ENCODE data around the gene MBD5.

MBD5 gene

GRCh38 chr2:148479398-148479797 is 458.5 kb downstream of the MBD5 start:
- Mint-ChIP-seq H3K27ac (peak overlapping the region; percentile 28), H3K4me3 (no peak overlapping the region), H3K4me1 (no peaks in the 10 kb centered on the region), H3K9me3 (no peaks in the 10 kb centered on the region), H3K36me3 (no peaks in the 10 kb centered on the region), H3K27me3 (peaks cover 9% of the 10 kb centered on the region)
- CTCF ChIA-PET = no interaction called here
- DNase-seq = no peak

GRCh38 chr2:148483665-148484064 is 462.8 kb downstream of the MBD5 start:
- no peak for DNase-seq
- no peaks in the 10 kb centered on the region for H3K36me3 Mint-ChIP-seq
- no peak overlapping the region for H3K4me3 Mint-ChIP-seq
- no peak overlapping the region for H3K27ac Mint-ChIP-seq
- no peaks in the 10 kb centered on the region for H3K27me3 Mint-ChIP-seq
- CTCF ChIA-PET = no interaction called here
- no peaks in the 10 kb centered on the region for H3K4me1 Mint-ChIP-seq
- H3K9me3 Mint-ChIP-seq = no peaks in the 10 kb centered on the region

GRCh38 chr2:148484066-148484465 is 463.2 kb downstream of the MBD5 start:
- no peaks in the 10 kb centered on the region for H3K27me3 Mint-ChIP-seq
- no peak overlapping the region for H3K4me3 Mint-ChIP-seq
- H3K9me3 Mint-ChIP-seq = no peaks in the 10 kb centered on the region

GRCh38 chr2:148486655-148487054 is 465.8 kb downstream of the MBD5 start:
- no peak overlapping the region for H3K4me3 Mint-ChIP-seq
- no peak overlapping the region for H3K27ac Mint-ChIP-seq
- H3K27me3 Mint-ChIP-seq = no peaks in the 10 kb centered on the region
- H3K9me3 Mint-ChIP-seq = no peaks in the 10 kb centered on the region
- DNase-seq = no peak
- H3K36me3 Mint-ChIP-seq = no peaks in the 10 kb centered on the region
- CTCF ChIA-PET = no interaction called here
- no peaks in the 10 kb centered on the region for H3K4me1 Mint-ChIP-seq

More at GRCh38 chr2:148484066-148484465, 463.2 kb downstream of the MBD5 start:
- no peak for DNase-seq
- H3K27ac Mint-ChIP-seq = no peak overlapping the region
- H3K36me3 Mint-ChIP-seq = no peaks in the 10 kb centered on the region
- CTCF ChIA-PET = no interaction called here
- no peaks in the 10 kb centered on the region for H3K4me1 Mint-ChIP-seq

GRCh38 chr2:148487439-148487838 is 466.5 kb downstream of the MBD5 start:
- Mint-ChIP-seq H3K27ac (no peak overlapping the region), H3K9me3 (no peaks in the 10 kb centered on the region), H3K4me3 (no peak overlapping the region), H3K27me3 (no peaks in the 10 kb centered on the region), H3K4me1 (no peaks in the 10 kb centered on the region), H3K36me3 (no peaks in the 10 kb centered on the region)
- CTCF ChIA-PET = no interaction called here
- no peak for DNase-seq

GRCh38 chr2:148490840-148491439 is 470.0 kb downstream of the MBD5 start:
- H3K27me3 Mint-ChIP-seq = no peaks in the 10 kb centered on the region
- no peaks in the 10 kb centered on the region for H3K9me3 Mint-ChIP-seq
- no peaks in the 10 kb centered on the region for H3K36me3 Mint-ChIP-seq
- no peak overlapping the region for H3K4me3 Mint-ChIP-seq
- no peak overlapping the region for H3K27ac Mint-ChIP-seq
- CTCF ChIA-PET = no interaction called here
- H3K4me1 Mint-ChIP-seq = no peaks in the 10 kb centered on the region
- DNase-seq = no peak

GRCh38 chr2:148493822-148494563 is 473.1 kb downstream of the MBD5 start:
- Mint-ChIP-seq H3K9me3 (no peaks in the 10 kb centered on the region), H3K4me1 (no peaks in the 10 kb centered on the region), H3K36me3 (no peaks in the 10 kb centered on the region), H3K4me3 (no peak overlapping the region), H3K27ac (no peak overlapping the region), H3K27me3 (no peaks in the 10 kb centered on the region)
- no peak for DNase-seq
- CTCF ChIA-PET = no interaction called here

GRCh38 chr2:148495586-148495985 is 474.7 kb downstream of the MBD5 start:
- Mint-ChIP-seq H3K4me1 (no peaks in the 10 kb centered on the region), H3K9me3 (no peaks in the 10 kb centered on the region), H3K36me3 (no peaks in the 10 kb centered on the region), H3K27me3 (no peaks in the 10 kb centered on the region), H3K4me3 (no peak overlapping the region), H3K27ac (no peak overlapping the region)
- CTCF ChIA-PET = no interaction called here
- DNase-seq = no peak

- H3K4me3 Mint-ChIP-seq = no peak overlapping the region
- no peaks in the 10 kb centered on the region for H3K36me3 Mint-ChIP-seq
- no peaks in the 10 kb centered on the region for H3K9me3 Mint-ChIP-seq
- no peaks in the 10 kb centered on the region for H3K27me3 Mint-ChIP-seq
- no peak for DNase-seq
- CTCF ChIA-PET = interaction anchor here (1.3 kb wide), 1 partner anchor 8 kb away, joined by 5 read pairs; no protein-coding TSS in a partner anchor
- no peaks in the 10 kb centered on the region for H3K4me1 Mint-ChIP-seq
- H3K27ac Mint-ChIP-seq = no peak overlapping the region
Observed at GRCh38 chr2:148501545-148501944, 480.7 kb downstream of the MBD5 start.

- CTCF ChIA-PET = no interaction called here
- H3K27me3 Mint-ChIP-seq = no peaks in the 10 kb centered on the region
- H3K4me1 Mint-ChIP-seq = no peaks in the 10 kb centered on the region
- no peak for DNase-seq
- H3K9me3 Mint-ChIP-seq = no peaks in the 10 kb centered on the region
- H3K4me3 Mint-ChIP-seq = no peak overlapping the region
- no peak overlapping the region for H3K27ac Mint-ChIP-seq
- H3K36me3 Mint-ChIP-seq = no peaks in the 10 kb centered on the region
Observed at GRCh38 chr2:148503516-148503915, 482.6 kb downstream of the MBD5 start.

- DNase-seq = no peak
- CTCF ChIA-PET = interaction anchor here (1.2 to 2.9 kb wide), 10 partner anchors 11 to 572 kb away, joined by 4 to 53 read pairs (median 10); no protein-coding TSS in a partner anchor
- H3K36me3 Mint-ChIP-seq = no peaks in the 10 kb centered on the region
- H3K27me3 Mint-ChIP-seq = no peaks in the 10 kb centered on the region
- peaks cover 25% of the 10 kb centered on the region for H3K4me1 Mint-ChIP-seq
- no peaks in the 10 kb centered on the region for H3K9me3 Mint-ChIP-seq
- no peak overlapping the region for H3K27ac Mint-ChIP-seq
- no peak overlapping the region for H3K4me3 Mint-ChIP-seq
Observed at GRCh38 chr2:148507970-148508369, 487.1 kb downstream of the MBD5 start.

GRCh38 chr2:148508878-148509287 is 488.0 kb downstream of the MBD5 start:
- DNase-seq = no peak
- no peaks in the 10 kb centered on the region for H3K27me3 Mint-ChIP-seq
- no peaks in the 10 kb centered on the region for H3K36me3 Mint-ChIP-seq
- H3K27ac Mint-ChIP-seq = no peak overlapping the region
- peak overlapping the region; percentile 18 for H3K4me3 Mint-ChIP-seq
- no peaks in the 10 kb centered on the region for H3K9me3 Mint-ChIP-seq
- CTCF ChIA-PET = interaction anchor here (0.6 to 2.9 kb wide), 35 partner anchors 8 to 1464 kb away, joined by 3 to 53 read pairs (median 4); partner anchors contain the start of genes MBD5 and ORC4
- H3K4me1 Mint-ChIP-seq = peaks cover 29% of the 10 kb centered on the region

- Mint-ChIP-seq H3K36me3 (no peaks in the 10 kb centered on the region), H3K4me1 (peaks cover 32% of the 10 kb centered on the region), H3K27ac (peak overlapping the region; percentile 30), H3K4me3 (peak overlapping the region; percentile 18), H3K27me3 (no peaks in the 10 kb centered on the region), H3K9me3 (no peaks in the 10 kb centered on the region)
- DNase-seq = peak; percentile 91
- CTCF ChIA-PET = interaction anchor here (0.6 to 2.9 kb wide), 35 partner anchors 9 to 1464 kb away, joined by 3 to 53 read pairs (median 4); partner anchors contain the start of genes MBD5 and ORC4
Observed at GRCh38 chr2:148509288-148509902, 488.5 kb downstream of the MBD5 start.

- Mint-ChIP-seq H3K36me3 (peaks cover 2% of the 10 kb centered on the region), H3K4me3 (no peak overlapping the region), H3K27me3 (no peaks in the 10 kb centered on the region), H3K4me1 (peaks cover 52% of the 10 kb centered on the region), H3K27ac (no peak overlapping the region), H3K9me3 (no peaks in the 10 kb centered on the region)
- no peak for DNase-seq
- CTCF ChIA-PET = no interaction called here
Observed at GRCh38 chr2:148511883-148512282, 491.0 kb downstream of the MBD5 start.

- Mint-ChIP-seq H3K9me3 (no peaks in the 10 kb centered on the region), H3K27me3 (no peaks in the 10 kb centered on the region), H3K27ac (peak overlapping the region; percentile 13), H3K4me3 (no peak overlapping the region), H3K4me1 (peaks cover 52% of the 10 kb centered on the region), H3K36me3 (peaks cover 2% of the 10 kb centered on the region)
- no peak for DNase-seq
- CTCF ChIA-PET = no interaction called here
Observed at GRCh38 chr2:148512501-148512900, 491.6 kb downstream of the MBD5 start.
